SK-N-MC (cell line): Measurements from ENCODE around the gene SLC6A19.
"Not testable (repeated sequence)": the region's sequence is repeated elsewhere in the genome, so short reads cannot be mapped to it uniquely, and the experiment has no call there.

ENCODE experiments used
- DNase-seq: peaks from one replicate; pipeline ENCODE4 v3.0.0-alpha.2; 2011; ENCODE audit warnings: low read depth, low spot score
- H3K27ac ChIP-seq: fragments of 200-600 bp; sonication (generic); 2 replicates; pipeline ENCODE4 v1.5.1; 2016; ENCODE audit warnings: mixed run types
- H3K36me3 ChIP-seq: fragments of 200-600 bp; sonication (generic); 2 replicates; pipeline ENCODE4 v1.6.1; 2017; ENCODE audit warnings: antibody characterized with exemption, low read length, mixed read lengths; ENCODE audit not compliant: insufficient read depth
- H3K4me3 ChIP-seq: fragments of 200-600 bp; sonication (generic); 2 replicates; pipeline ENCODE4 v1.5.1; 2016
- H3K9ac ChIP-seq: fragments of 200-600 bp; sonication (generic); 2 replicates; pipeline ENCODE4 v1.8.0; 2017; ENCODE audit warnings: mixed run types, mixed read lengths; ENCODE audit not compliant: insufficient read length
- H3K9me3 ChIP-seq: fragments of 200-600 bp; sonication (generic); 2 replicates; pipeline ENCODE4 v1.6.1; 2017; ENCODE audit warnings: low read depth, mild to moderate bottlenecking, antibody characterized with exemption, low read length, moderate library complexity, mixed read lengths
- EZH2 ChIP-seq: fragments of 200-600 bp; sonication (generic); IDR thresholded peaks from one replicate; pipeline ENCODE4 v1.6.1; 2017; ENCODE audit warnings: antibody characterized with exemption
- FOXP2 ChIP-seq: optimal IDR thresholded peaks from 2 replicates; pipeline ENCODE3; 2011; ENCODE audit warnings: mild to moderate bottlenecking, moderate library complexity; ENCODE audit not compliant: insufficient read depth; ENCODE audit errors: extremely low read length, control extremely low read depth
- POLR2AphosphoS5 ChIP-seq: IDR thresholded peaks from 2 replicates; pipeline ENCODE4 v1.6.1; 2012; ENCODE audit warnings: mild to moderate bottlenecking, low read depth, low read length, borderline replicate concordance

The SLC6A19 gene

DNA sequence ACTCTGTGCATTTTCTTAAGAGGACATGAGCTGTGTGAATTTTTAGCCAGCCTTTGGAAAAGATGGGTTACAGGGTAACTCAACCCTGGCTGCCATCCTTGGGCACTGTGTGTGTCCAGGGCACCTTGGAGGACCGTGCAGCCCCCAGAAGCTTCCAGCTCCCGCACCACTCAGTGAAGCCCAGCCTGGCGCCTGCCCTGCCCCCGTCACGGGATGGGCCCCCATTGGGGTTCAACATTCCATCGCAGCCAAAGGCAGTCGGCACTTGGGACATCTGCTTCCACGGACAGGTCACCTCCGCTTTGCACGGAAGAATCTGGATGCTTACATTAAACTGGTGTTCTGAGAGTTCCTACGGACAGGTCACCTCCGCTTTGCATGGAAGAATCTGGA is 21.9 kb downstream of the SLC6A19 start:
- no peak for DNase-seq
- Histone ChIP-seq H3K27ac (no peak overlapping the region), H3K9me3 (no peaks in the 10 kb centered on the region), H3K9ac (no peak overlapping the region), H3K36me3 (no peaks in the 10 kb centered on the region), H3K4me3 (no peak overlapping the region)
- no peak for TF ChIP-seq EZH2
- no peak for TF ChIP-seq POLR2AphosphoS5
- TF ChIP-seq FOXP2 = no peak

DNA sequence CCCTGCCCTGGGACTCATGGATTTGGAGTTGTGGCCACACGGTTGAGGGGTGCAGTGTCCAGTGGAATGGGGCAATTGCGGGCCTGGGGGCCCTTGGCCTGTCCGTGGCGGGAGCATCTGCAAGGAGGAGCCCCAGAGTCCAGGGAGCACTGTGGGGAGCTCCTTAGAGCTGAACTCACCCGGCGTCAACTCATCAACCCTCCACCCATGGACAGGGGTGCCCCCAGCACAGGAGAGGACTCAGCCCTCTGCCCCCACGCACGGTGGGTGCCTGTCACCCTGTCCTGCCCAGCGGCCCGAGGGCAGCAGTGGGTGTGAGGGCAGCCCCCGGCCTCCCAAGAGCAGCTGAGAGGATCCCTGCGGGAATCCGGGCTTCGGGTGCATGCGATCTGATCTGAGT is 23.2 kb downstream of the SLC6A19 start:
- Histone ChIP-seq H3K4me3 (no peak overlapping the region), H3K9me3 (no peaks in the 10 kb centered on the region), H3K36me3 (no peaks in the 10 kb centered on the region), H3K9ac (no peak overlapping the region), H3K27ac (no peak overlapping the region)
- no peak for TF ChIP-seq EZH2
- TF ChIP-seq POLR2AphosphoS5 = no peak
- no peak for TF ChIP-seq FOXP2
- no peak for DNase-seq

DNA sequence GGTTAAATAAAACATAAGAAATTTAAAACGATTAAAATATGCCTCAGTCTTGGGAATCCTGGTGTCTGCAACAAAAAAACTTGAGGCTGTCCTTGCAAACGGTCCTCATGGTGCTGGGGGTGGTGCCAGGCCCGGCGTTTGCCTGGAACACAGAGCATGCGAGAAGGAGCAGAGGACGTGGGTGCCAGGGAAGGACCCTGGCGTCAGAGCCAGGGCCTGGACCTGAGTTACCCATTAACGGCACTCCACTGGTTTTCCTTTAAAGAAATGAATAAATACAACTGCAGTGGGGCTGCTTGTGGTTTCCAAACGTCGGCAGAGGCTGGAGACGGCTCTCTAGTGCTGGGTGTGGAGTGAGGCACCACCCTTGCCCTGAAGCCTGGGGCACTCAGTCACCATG is 23.7 kb downstream of the SLC6A19 start, which contains the start of gene SLC6A18:
SLC6A18 (plus strand) TSS at position 301 of the 400 bp plus-strand sequence; CDS start at position 398, 97 bp downstream.
- H3K36me3 ChIP-seq = no peaks in the 10 kb centered on the region
- no peak within 1 kb of the TSS for H3K4me3 ChIP-seq
- TF ChIP-seq EZH2 = no peak
- no peak for TF ChIP-seq FOXP2
- TF ChIP-seq POLR2AphosphoS5 = no peak
- H3K27ac ChIP-seq = no peak within 1 kb of the TSS
- no peaks in the 10 kb centered on the region for H3K9me3 ChIP-seq
- no peak for DNase-seq
- no peak within 1 kb of the TSS for H3K9ac ChIP-seq

DNA sequence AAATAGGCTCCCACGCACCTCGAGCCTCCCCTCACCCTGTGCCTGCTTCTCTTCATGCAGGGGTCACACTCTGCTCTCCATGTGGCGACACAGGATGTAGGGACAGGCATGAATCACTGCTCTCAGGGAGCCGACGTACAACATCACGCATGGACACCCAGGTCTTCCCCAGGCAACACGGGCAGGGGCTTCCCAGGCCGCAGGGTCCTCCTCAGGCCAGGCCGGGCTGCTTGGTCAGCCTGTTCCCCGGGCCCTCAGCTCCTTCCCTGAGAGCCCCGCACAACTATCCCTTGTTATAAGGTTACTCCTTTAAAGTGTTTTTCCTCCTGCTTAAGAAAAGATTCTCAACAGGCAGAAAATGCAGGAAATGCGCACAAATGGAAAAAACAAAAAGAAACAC is 24.8 kb downstream of the SLC6A19 start:
- Histone ChIP-seq H3K4me3 (no peak overlapping the region), H3K36me3 (no peaks in the 10 kb centered on the region), H3K9me3 (no peaks in the 10 kb centered on the region), H3K27ac (no peak overlapping the region), H3K9ac (no peak overlapping the region)
- no peak for DNase-seq
- TF ChIP-seq EZH2 (no peak), POLR2AphosphoS5 (no peak)

DNA sequence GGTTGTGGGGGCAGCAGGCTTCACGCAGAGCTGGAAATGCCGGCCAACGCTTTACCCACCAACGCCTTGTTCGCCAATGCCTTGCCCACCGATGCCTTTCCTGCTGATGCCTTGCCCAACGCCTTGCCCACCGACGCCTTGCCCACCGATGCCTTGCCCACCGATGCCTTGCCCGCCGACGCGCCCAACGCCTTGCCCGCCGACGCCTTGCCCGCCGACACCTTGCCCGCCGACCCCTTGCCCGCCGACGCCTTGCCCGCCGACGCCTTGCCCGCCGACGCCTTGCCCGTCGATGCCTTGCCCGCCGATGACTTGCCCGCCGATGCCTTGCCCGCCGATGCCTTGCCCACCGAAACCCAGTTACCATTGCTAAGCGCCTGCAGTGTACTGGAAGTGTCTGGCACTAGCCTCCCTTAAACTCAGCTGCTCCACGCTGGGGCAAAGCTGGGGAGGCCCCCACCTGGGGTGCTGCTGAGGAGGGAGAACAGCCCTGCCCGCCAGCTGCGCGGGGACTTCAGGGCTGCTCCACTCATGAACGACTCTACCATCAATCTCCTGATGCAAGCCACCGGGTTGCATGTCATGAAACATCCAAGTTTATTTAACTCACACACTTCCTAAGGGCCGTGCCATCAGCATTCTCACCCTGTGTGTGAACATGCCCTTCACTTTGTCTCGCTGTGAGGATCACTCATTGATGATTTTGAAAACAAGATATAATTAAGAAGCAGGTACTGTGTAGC is 25.6 kb downstream of the SLC6A19 start:
- Histone ChIP-seq H3K4me3 (no peak overlapping the region), H3K36me3 (no peaks in the 10 kb centered on the region), H3K27ac (no peak overlapping the region), H3K9ac (no peak overlapping the region), H3K9me3 (no peaks in the 10 kb centered on the region)
- DNase-seq = no peak
- TF ChIP-seq FOXP2 (no peak), EZH2 (no peak), POLR2AphosphoS5 (no peak)

DNA sequence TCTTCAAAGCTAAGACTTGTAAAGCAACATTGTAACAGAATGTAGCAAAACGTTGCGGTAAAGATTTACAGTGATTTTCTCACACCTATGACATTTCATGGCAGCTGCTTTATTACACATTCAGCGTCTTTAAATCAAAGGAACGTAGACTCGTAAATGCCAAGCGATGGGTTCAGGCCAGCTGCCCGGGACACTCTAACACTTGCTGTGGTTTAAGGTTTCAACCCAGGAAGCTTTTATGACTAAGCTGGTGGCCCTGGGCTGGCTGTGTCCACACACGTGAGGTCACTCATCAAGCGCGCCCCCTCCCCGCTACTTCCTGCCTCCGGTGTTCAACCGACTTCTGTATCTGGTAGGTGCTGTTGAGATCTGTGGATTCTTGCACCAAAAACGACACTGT is 26.3 kb downstream of the SLC6A19 start:
- no peak for DNase-seq
- H3K4me3 ChIP-seq = no peak overlapping the region
- H3K36me3 ChIP-seq = no peaks in the 10 kb centered on the region
- H3K9ac ChIP-seq = no peak overlapping the region
- TF ChIP-seq POLR2AphosphoS5 (no peak), FOXP2 (no peak), EZH2 (no peak)
- no peaks in the 10 kb centered on the region for H3K9me3 ChIP-seq
- no peak overlapping the region for H3K27ac ChIP-seq

DNA sequence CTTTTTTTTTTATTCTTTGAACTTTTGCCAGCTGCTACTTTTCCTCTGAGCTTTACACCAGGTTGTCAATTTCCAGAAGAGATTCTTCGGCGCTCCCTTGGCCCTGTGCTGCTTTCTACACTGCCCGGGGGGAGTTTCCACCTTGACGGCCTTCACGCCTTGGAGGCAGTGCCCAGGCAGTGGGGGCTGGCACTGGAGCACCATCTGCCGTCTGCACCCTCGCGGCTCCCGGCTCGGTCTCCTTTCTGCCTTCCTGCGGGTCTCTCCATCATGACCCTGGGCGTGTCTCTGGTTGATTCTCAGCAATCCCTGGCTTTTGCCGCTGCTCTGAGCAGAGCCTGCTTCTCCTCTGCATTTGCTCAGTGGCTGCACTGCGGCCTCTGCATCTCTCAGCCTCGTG is 26.7 kb downstream of the SLC6A19 start:
- Histone ChIP-seq H3K9me3 (no peaks in the 10 kb centered on the region), H3K9ac (no peak overlapping the region), H3K4me3 (no peak overlapping the region), H3K36me3 (no peaks in the 10 kb centered on the region), H3K27ac (no peak overlapping the region)
- no peak for DNase-seq
- no peak for TF ChIP-seq EZH2
- TF ChIP-seq FOXP2 = no peak
- TF ChIP-seq POLR2AphosphoS5 = no peak

DNA sequence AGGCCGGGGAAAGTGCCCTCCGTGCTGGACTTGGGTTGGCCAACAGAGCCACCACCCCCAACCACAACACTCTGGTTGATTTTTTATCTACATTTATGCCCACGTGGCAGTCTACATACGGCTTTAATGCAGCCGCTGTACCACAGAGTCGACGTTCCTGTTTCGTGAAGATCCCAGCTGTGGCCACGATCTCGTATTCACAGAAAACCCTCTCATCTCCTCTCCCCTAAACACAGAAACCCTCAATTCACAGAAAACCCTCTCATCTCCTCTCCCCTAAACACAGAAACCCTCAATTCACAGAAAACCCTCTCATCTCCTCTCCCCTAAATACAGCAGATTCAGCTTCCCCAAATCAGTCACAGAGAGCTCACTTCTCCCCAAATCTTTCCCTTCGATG is 27.6 kb downstream of the SLC6A19 start:
- not testable (repeated sequence) for H3K27ac ChIP-seq, DNase-seq, H3K4me3 ChIP-seq, H3K9me3 ChIP-seq, H3K9ac ChIP-seq, H3K36me3 ChIP-seq

DNA sequence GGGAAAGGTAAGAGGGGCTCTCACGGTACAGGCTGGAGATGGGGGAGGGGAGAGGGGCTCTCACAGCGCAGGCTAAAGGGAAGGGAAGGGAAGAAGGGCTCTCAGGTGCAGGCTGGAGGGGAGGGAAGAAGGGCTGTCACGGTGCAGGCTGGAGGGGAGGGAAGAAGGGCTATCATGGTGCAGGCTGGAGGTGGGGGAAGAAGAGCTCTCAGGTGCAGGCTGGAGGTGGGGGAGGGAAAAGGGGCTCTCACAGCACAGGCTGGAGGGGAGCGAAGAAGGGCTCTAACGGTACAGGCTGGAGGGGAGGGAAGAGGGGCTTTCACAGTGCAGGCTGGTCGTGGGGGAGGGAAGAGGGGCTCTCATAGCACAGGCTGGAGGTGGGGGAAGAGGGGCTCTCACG is 28.4 kb downstream of the SLC6A19 start:
- Histone ChIP-seq H3K9ac (no peak overlapping the region), H3K4me3 (no peak overlapping the region), H3K36me3 (no peaks in the 10 kb centered on the region), H3K9me3 (no peaks in the 10 kb centered on the region), H3K27ac (no peak overlapping the region)
- TF ChIP-seq POLR2AphosphoS5 (no peak), FOXP2 (no peak), EZH2 (no peak)
- DNase-seq = no peak
